HepG2 (cell line): Measurements from ENCODE around the gene ARIH2. TPM values are rescaled to one million over a fixed set of nuclear protein-coding genes. Genes with fewer than 3 reads are reported as not detected.

Experiments used
- CBFB ChIP-seq: sonication (generic); formaldehyde crosslinking; IDR thresholded peaks from 2 replicates; pipeline ENCODE4 v1.4.0; 2020; ENCODE audit warnings: missing genetic modification reagents
- CEBPZ ChIP-seq: IDR thresholded peaks from 2 replicates; pipeline ENCODE4 v1.6.1; 2012; ENCODE audit warnings: low read length, improper control_type of control experiment
- EZH2 ChIP-seq: conservative IDR thresholded peaks from 2 replicates; pipeline ENCODE4 v1.6.1; 2012; ENCODE audit warnings: mild to moderate bottlenecking, low read depth, low read length, moderate library complexity
- MAZ ChIP-seq, 2 experiments: sonication (generic) in 1 of 2; formaldehyde crosslinking in 1 of 2; IDR thresholded peaks; 2 replicates each; pipeline versions ENCODE4 v1.5.0 to v1.6.1; 2012 to 2020; ENCODE audit warnings: low read depth in 2 of 2, mild to moderate bottlenecking in 2 of 2, borderline replicate concordance in 1 of 2, improper control_type of control experiment in 1 of 2, low read length in 1 of 2, missing genetic modification reagents in 1 of 2, moderate library complexity in 1 of 2
- NONO ChIP-seq, 2 experiments: fragments of 450-650 bp in 1 of 2; sonication (generic) in 1 of 2; formaldehyde crosslinking in 1 of 2; IDR thresholded peaks in 1 of 2; conservative IDR thresholded peaks in 1 of 2; 2 replicates each; pipeline versions ENCODE4 v1.6.1 to v1.8.0; 2017 to 2022; ENCODE audit warnings: mild to moderate bottlenecking in 1 of 2, missing genetic modification reagents in 1 of 2, moderate library complexity in 1 of 2
- PHF8 ChIP-seq: sonication (generic); formaldehyde crosslinking; IDR thresholded peaks from 2 replicates; pipeline ENCODE4 v1.5.0; 2020; ENCODE audit warnings: missing genetic modification reagents
- RARG ChIP-seq: sonication (generic); formaldehyde crosslinking; IDR thresholded peaks from 2 replicates; pipeline ENCODE4 v1.4.0; 2020; ENCODE audit warnings: low read depth, mild to moderate bottlenecking, missing genetic modification reagents
- RBAK ChIP-seq: sonication (generic); formaldehyde crosslinking; IDR thresholded peaks from 2 replicates; pipeline ENCODE4 v1.5.1; 2020; ENCODE audit warnings: mild to moderate bottlenecking, missing genetic modification reagents
- SP1 ChIP-seq, 2 experiments: fragments of 450-650 bp in 1 of 2; sonication (generic) in 1 of 2; formaldehyde crosslinking in 1 of 2; IDR thresholded peaks; 2 replicates each; pipeline versions ENCODE4 v1.4.0 to v1.6.1; 2016 to 2020; ENCODE audit warnings: missing genetic modification reagents in 1 of 2
- SYNCRIP ChIP-seq: fragments of 200-400 bp; formaldehyde crosslinking; IDR thresholded peaks from 2 replicates; pipeline ENCODE4 v1.6.1; 2018; ENCODE audit warnings: mild to moderate bottlenecking, low read depth, low read length; ENCODE audit not compliant: insufficient read depth
- TOE1 ChIP-seq: sonication (generic); formaldehyde crosslinking; IDR thresholded peaks from 2 replicates; pipeline ENCODE4 v1.4.0; 2020; ENCODE audit warnings: mild to moderate bottlenecking, missing genetic modification reagents
- ZNF124 ChIP-seq: sonication (generic); formaldehyde crosslinking; IDR thresholded peaks from 2 replicates; pipeline ENCODE4 v1.4.0; 2020; ENCODE audit warnings: missing genetic modification reagents
- ZNF30 ChIP-seq: sonication (generic); formaldehyde crosslinking; IDR thresholded peaks from 2 replicates; pipeline ENCODE4 v1.5.0; 2020; ENCODE audit warnings: mild to moderate bottlenecking, missing genetic modification reagents
- ZNF407 ChIP-seq: sonication (generic); formaldehyde crosslinking; IDR thresholded peaks from one replicate; pipeline ENCODE4 v1.5.1; 2020; ENCODE audit warnings: mild to moderate bottlenecking, missing genetic modification reagents; ENCODE audit errors: not compliant biosample characterization
- ZNF546 ChIP-seq: sonication (generic); formaldehyde crosslinking; conservative IDR thresholded peaks from 2 replicates; pipeline ENCODE4 v1.8.1; 2023; ENCODE audit warnings: mild to moderate bottlenecking, missing genetic modification reagents
- ZNF563 ChIP-seq: sonication (generic); formaldehyde crosslinking; IDR thresholded peaks from 2 replicates; pipeline ENCODE4 v1.8.0; 2022; ENCODE audit warnings: mild to moderate bottlenecking, moderate library complexity, missing genetic modification reagents
- polyA plus RNA-seq, 8 experiments: library from polyadenylated mRNA; depleted of rRNA in 3 of 8; stranded (reverse) in 7 of 8; unstranded in 1 of 8; fragments of >200 nt; fragmentation: Illumina TruSeq in 4 of 8; extraction: Trizol in 4 of 8; gene quantifications; 2 replicates each; pipeline versions ENCODE4 v1.2.1 to v1.2.3, GENCODE V29; 2011 to 2016; ENCODE audit warnings: low read depth in 4 of 8, missing spikeins in 1 of 8, mixed read lengths in 1 of 8; ENCODE audit not compliant: insufficient read depth in 1 of 8
- total RNA-seq, 5 experiments: library from RNA; depleted of rRNA; stranded (reverse); fragments of >200 nt; fragmentation: Illumina TruSeq; extraction: Trizol; gene quantifications; 2 replicates each; pipeline ENCODE4 v1.2.3, GENCODE V29; 2016; ENCODE audit warnings: low read depth in 1 of 5

The ARIH2 gene
- total and polyA plus RNA-seq, 2 of the 13 experiments (the other 11 are each of a cell fraction or from before 2014, with no cell fraction given): 64.8 to 83.3 TPM

DNA sequence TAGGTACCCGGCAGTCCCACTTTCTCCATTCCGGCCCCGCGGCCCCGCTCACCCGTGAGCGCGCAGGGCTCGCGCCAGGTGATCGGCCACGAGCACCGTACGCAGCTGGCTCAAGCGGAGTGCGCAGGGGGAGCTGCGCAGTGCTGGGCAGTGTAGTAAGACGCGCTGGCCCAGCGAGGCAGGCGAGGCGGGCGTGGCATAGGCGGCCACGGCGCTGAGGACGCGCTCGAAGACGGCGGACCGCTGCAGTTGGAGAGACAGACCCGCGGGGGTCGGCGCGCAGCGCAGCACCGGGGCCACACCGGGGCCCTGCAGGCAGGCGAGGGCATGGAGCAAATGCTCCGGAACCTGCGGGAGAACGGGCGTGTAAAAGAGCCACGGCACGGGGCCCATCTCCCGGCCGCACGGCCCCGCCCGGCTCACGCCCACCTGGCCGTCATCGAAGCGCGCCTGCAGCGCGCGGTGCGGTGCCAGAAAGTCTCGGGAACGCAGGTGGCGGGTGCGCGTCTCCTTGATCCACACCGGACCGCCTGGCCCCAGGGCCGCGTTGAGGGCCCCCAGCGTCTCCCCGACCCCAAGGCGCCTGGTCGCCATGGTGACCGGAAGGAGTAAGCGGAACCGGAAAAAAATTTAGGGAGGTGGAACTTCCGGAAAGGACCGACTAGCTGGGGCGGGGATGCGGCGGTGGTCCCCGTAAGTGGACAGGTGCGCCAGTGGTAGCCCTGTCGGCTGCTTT, 99.5 kb downstream of the ARIH2 start, which contains the start of gene DALRD3 (continued):
- peak; percentile 16; the same call in 1 of the 2 replicates for TF ChIP-seq ZNF124
- TF ChIP-seq TOE1 (CRISPR knock-in tag): 0 out of 2 replicates have a peak, but pooled peaks have one; percentile 58
- no peak for TF ChIP-seq SYNCRIP
- TF ChIP-seq ZNF546: no peak
- no peak for TF ChIP-seq RBAK (CRISPR knock-in tag)
- no peak for TF ChIP-seq EZH2
- TF ChIP-seq ZNF30 (CRISPR knock-in tag): peak; percentile 82; the same call in 1 of the 2 replicates
- no peak for TF ChIP-seq MAZ (IDR thresholded peaks at IDR 0.05; ENCODE audit: borderline replicate concordance, low read depth, low read length)
- TF ChIP-seq MAZ (CRISPR knock-in tag; IDR thresholded peaks at IDR 0.05; ENCODE audit: low read depth): peak; percentile 82
- no peak for TF ChIP-seq NONO (IDR thresholded peaks at IDR 0.05)
- TF ChIP-seq NONO (CRISPR knock-in tag; conservative IDR thresholded peaks at IDR 0.05): peak; percentile 79; the same call in 1 of the 2 replicates
- TF ChIP-seq ZNF407 (CRISPR knock-in tag): no peak
- TF ChIP-seq SP1 (IDR thresholded peaks at IDR 0.05): no peak
- peak; percentile 53; the same call in 1 of the 2 replicates for TF ChIP-seq SP1 (CRISPR knock-in tag; IDR thresholded peaks at IDR 0.05)
- peak; percentile 58; the same call in 1 of the 2 replicates for TF ChIP-seq ZNF563 (CRISPR knock-in tag)
- TF ChIP-seq PHF8 (CRISPR knock-in tag): peak; percentile 60
- TF ChIP-seq CEBPZ: no peak
- TF ChIP-seq RARG (CRISPR knock-in tag): no peak
- peak; percentile 44; the same call in 1 of the 2 replicates for TF ChIP-seq CBFB (CRISPR knock-in tag)
